BLaER1 (cell line): ENCODE results near the gene WDR72.
A peak's percentile ranks its signal among the peaks of the same experiment; 100 is the strongest.

Experiments
- H3K27ac ChIP-seq: shearing (Covaris generic); formaldehyde crosslinking; 2 replicates; pipeline ENCODE4 v1.8.1; 2022
- H3K27me3 ChIP-seq: shearing (Covaris generic); formaldehyde crosslinking; 2 replicates; pipeline ENCODE4 v1.8.1; 2022
- H3K36me3 ChIP-seq: shearing (Covaris generic); formaldehyde crosslinking; 2 replicates; pipeline ENCODE4 v1.8.1; 2022
- H3K4me1 ChIP-seq: shearing (Covaris generic); formaldehyde crosslinking; 2 replicates; pipeline ENCODE4 v1.8.1; 2022
- H3K4me2 ChIP-seq: shearing (Covaris generic); formaldehyde crosslinking; 2 replicates; pipeline ENCODE4 v1.8.1; 2022
- H3K4me3 ChIP-seq: shearing (Covaris generic); formaldehyde crosslinking; 2 replicates; pipeline ENCODE4 v1.8.1; 2022
- H3K9ac ChIP-seq: shearing (Covaris generic); formaldehyde crosslinking; 2 replicates; pipeline ENCODE4 v1.8.1; 2022
- H3K9me3 ChIP-seq: shearing (Covaris generic); formaldehyde crosslinking; 2 replicates; pipeline ENCODE4 v1.8.1; 2022
- H4K20me1 ChIP-seq: shearing (Covaris generic); formaldehyde crosslinking; 2 replicates; pipeline ENCODE4 v1.8.1; 2022
- Cebpa-rat ChIP-seq: shearing (Covaris generic); IDR thresholded peaks from 2 replicates; pipeline ENCODE4 v1.8.1; 2022

WDR72 gene

DNA sequence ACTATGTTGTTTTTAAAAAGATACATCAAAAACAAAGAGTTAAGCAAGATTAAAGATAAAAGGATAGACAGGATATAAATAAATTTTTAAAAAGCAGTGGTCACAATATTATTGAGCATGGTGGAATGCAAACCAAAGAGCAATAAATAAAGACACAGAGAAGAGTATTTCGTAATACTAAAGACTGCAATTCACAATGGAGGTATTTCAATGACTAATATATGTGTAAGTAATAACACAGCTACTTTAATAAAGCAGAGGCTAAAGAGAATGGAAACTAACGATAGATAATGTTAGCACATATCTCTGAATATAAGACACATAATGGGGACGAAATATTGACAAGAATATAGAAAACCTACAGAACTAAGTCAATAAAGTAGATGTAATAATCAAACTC lies 219.6 kb downstream of the WDR72 start:
- Histone ChIP-seq H3K4me3 (no peak overlapping the region), H3K9me3 (no peaks in the 10 kb centered on the region), H3K9ac (no peak overlapping the region), H4K20me1 (no peaks in the 10 kb centered on the region), H3K27ac (no peak overlapping the region), H3K4me1 (peaks cover 25% of the 10 kb centered on the region), H3K36me3 (no peaks in the 10 kb centered on the region), H3K4me2 (no peak overlapping the region), H3K27me3 (no peaks in the 10 kb centered on the region)
- no peak for TF ChIP-seq Cebpa-rat

DNA sequence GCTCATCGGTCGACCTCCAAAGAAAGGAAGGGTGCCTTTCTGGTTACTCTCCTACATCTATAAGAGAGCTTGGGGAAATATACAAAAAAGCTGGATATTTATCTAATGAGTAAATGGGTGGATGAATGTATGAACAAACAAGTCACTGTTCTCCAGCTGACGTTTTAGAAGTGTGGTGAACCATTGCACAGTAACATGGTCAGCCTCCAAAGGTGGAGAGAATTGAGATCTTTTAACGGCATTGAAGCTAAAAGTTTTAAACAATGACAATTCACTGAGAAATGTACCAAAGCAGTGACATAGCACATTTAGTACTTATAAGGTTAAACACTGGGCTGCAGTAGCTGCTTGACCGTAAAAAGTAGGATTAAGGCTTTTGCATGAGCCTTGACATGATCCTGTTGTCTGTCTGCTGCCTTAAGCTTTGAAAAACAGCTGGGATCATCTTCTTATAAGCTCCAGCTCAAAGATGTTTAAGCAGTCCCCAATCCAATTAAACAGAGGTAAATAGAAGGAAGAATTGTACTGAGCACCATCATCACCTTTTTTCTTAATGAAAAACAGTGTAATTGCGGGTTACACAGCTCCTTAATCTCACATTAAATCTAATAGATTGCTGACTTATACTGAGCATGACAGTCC lies 222.9 kb downstream of the WDR72 start:
- Histone ChIP-seq H3K27ac (peak overlapping the region; percentile 68; the same call in 1 of the 2 replicates), H3K4me3 (peak overlapping the region; percentile 42; the same call in 1 of the 2 replicates), H3K4me1 (peaks cover 51% of the 10 kb centered on the region), H3K36me3 (no peaks in the 10 kb centered on the region), H3K9ac (peak overlapping the region; percentile 32; the same call in 1 of the 2 replicates), H3K27me3 (no peaks in the 10 kb centered on the region), H3K9me3 (peaks cover 10% of the 10 kb centered on the region; the same call in 1 of the 2 replicates), H3K4me2 (peak overlapping the region; percentile 81), H4K20me1 (no peaks in the 10 kb centered on the region)
- TF ChIP-seq Cebpa-rat: no peak

DNA sequence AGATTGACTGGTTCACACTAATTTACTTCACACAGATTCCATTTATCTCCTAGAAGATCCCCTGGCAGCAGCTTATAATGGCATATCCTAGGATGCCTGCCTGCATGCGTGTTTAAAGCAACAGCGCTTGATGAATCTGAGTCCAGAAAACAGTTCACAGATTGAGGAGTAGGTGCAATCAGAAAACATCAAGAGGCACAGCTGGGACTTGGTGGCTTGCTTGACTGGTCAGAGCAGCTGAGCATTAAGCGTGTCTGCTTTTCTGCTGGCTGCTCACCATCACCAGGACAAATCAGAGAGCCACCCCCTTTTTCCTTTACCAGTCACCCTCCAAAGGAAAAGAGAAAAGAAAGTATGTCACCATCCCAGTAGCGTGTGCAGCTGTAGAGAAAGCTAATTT lies 223.6 kb downstream of the WDR72 start:
- Histone ChIP-seq H3K9ac (peak overlapping the region; percentile 32; the same call in 1 of the 2 replicates), H3K27me3 (no peaks in the 10 kb centered on the region), H3K4me1 (peaks cover 58% of the 10 kb centered on the region), H3K36me3 (no peaks in the 10 kb centered on the region), H3K4me3 (peak overlapping the region; percentile 42; the same call in 1 of the 2 replicates), H4K20me1 (no peaks in the 10 kb centered on the region), H3K9me3 (peaks cover 10% of the 10 kb centered on the region; the same call in 1 of the 2 replicates), H3K4me2 (peak overlapping the region; percentile 81), H3K27ac (peak overlapping the region; percentile 68; the same call in 1 of the 2 replicates)
- no peak for TF ChIP-seq Cebpa-rat

DNA sequence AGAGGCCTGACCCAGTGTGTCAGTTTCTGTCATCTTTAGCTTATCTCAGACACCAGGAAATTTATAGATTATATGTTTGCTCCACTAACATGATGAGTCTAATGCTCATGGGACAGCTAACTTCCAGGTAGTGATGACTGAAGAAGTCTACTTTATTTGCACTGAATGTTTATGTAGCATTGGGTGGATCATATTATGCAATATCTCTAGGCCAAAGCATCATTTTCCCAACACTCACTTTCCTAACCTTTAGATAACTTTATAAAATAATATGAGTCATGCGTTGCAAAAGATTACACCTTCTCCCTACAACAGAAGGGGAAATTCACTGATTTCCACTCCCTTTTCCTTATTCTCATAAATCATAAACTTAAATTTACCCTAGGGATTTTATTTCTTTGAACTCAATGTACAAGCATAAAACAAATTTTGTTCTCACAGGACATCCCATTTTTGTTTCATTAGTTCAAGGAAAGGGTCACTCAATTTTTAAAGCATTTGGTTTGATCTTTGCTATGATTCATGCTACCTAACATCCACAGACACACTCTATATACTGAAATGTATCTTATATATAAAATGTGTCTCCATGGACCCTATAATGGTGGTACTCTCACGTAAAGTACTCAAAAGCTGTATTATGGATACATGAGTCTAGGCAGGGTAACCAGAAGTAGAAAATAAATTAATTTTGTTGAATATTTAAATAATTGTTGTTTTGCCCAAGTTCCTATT lies 225.2 kb downstream of the WDR72 start:
- Histone ChIP-seq H3K9me3 (peaks cover 10% of the 10 kb centered on the region; the same call in 1 of the 2 replicates), H4K20me1 (no peaks in the 10 kb centered on the region), H3K4me2 (peak overlapping the region; percentile 27; the same call in 1 of the 2 replicates), H3K27ac (no peak overlapping the region), H3K36me3 (no peaks in the 10 kb centered on the region), H3K27me3 (no peaks in the 10 kb centered on the region), H3K4me3 (no peak overlapping the region), H3K4me1 (peaks cover 74% of the 10 kb centered on the region), H3K9ac (no peak overlapping the region)
- no peak for TF ChIP-seq Cebpa-rat

DNA sequence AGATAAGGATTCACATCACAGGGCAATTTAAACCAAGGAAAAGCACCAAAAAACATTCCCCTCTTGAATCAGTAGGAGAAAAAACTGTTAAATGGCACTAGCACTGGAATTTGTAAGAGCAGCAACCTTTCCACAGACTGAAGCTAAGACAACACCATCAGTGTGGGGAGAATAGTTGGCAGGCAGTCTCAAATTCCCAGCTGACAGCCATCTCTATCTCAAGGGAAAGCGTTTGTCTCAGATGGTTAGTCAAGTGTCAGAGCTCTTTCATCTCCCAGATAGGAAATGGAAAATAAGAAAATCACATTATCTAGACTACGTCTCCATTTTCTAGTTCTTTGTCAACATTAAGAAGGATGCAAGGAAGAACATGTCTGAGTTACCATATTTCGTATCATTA lies 228.7 kb downstream of the WDR72 start:
- no peaks in the 10 kb centered on the region for H4K20me1 ChIP-seq
- no peak for TF ChIP-seq Cebpa-rat
- H3K9me3 ChIP-seq: peaks cover 10% of the 10 kb centered on the region; the same call in 1 of the 2 replicates
- no peaks in the 10 kb centered on the region for H3K36me3 ChIP-seq
- peak overlapping the region; percentile 22; the same call in 1 of the 2 replicates for H3K4me3 ChIP-seq
- H3K4me2 ChIP-seq: peak overlapping the region; percentile 73
- peak overlapping the region; percentile 67 for H3K27ac ChIP-seq
- peaks cover 75% of the 10 kb centered on the region for H3K4me1 ChIP-seq
- no peaks in the 10 kb centered on the region for H3K27me3 ChIP-seq
- no peak overlapping the region for H3K9ac ChIP-seq

DNA sequence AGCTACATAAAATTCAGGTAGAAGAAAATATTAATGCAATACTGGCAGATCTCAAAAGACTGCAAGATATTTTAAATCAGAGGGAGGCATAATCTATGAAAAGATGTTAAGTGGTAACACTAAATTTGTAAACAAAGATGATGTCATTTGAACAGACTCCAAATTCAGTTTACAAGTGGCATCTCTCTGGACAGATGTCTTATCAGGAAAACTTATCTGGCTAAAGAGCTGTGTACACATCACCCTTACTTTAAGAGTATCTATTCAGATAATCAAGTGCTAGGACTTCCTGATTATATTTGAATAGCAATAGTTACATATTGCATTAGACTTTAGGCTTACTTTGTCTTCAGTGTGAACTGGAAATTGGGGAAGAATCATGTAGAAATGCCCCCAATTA lies 231.5 kb downstream of the WDR72 start:
- Histone ChIP-seq H3K4me3 (no peak overlapping the region), H3K9me3 (peaks cover 10% of the 10 kb centered on the region; the same call in 1 of the 2 replicates), H3K4me1 (peaks cover 62% of the 10 kb centered on the region), H3K4me2 (no peak overlapping the region), H3K27me3 (no peaks in the 10 kb centered on the region), H3K9ac (no peak overlapping the region), H4K20me1 (no peaks in the 10 kb centered on the region), H3K36me3 (no peaks in the 10 kb centered on the region), H3K27ac (no peak overlapping the region)
- no peak for TF ChIP-seq Cebpa-rat

DNA sequence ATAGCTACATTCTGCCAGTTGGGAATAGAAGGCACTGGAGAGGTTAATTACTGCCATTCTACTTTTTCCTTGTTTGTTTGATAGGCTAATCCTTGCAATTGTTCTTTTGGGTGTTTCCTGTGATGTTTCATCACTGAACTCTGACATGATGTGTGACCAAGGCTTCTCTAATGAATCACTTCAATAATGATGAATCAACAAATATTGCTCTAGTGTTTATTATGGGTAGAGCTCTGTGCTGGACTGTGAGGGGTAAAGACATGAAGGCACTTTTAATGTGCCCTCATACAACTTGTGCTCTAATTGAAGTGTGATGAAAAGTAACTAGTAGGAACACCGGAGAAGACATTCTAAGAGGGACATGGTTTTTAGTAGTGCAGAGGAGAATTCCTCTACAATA lies 233.6 kb downstream of the WDR72 start:
- no peaks in the 10 kb centered on the region for H3K9me3 ChIP-seq
- no peak overlapping the region for H3K27ac ChIP-seq
- peaks cover 68% of the 10 kb centered on the region for H3K4me1 ChIP-seq
- H4K20me1 ChIP-seq: no peaks in the 10 kb centered on the region
- no peak overlapping the region for H3K9ac ChIP-seq
- no peak overlapping the region for H3K4me2 ChIP-seq
- no peak overlapping the region for H3K4me3 ChIP-seq
- no peaks in the 10 kb centered on the region for H3K27me3 ChIP-seq
- no peaks in the 10 kb centered on the region for H3K36me3 ChIP-seq
- no peak for TF ChIP-seq Cebpa-rat

DNA sequence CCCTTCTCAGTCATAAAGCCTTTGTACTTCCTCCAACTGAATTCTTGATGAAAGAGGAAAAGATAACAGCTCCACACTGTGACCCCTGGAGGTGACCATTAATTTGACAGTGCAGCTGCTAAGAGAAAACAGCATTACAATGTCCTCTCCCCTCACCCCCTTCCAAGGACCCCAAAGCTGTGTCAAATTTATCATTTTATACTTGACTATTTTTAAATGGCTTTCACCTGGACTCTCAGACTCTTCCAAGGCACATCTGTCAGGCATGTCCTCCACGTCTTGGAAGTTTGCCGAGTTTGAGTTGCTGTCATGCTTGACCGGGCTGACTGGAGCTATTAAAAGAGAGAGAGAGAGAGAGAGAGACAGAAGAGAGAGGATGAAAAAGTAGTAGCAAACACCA lies 236.5 kb downstream of the WDR72 start:
- Histone ChIP-seq H3K27ac (peak overlapping the region; percentile 49; the same call in 1 of the 2 replicates), H3K4me3 (no peak overlapping the region), H3K27me3 (no peaks in the 10 kb centered on the region), H3K9me3 (no peaks in the 10 kb centered on the region), H3K4me2 (peak overlapping the region; percentile 74), H3K9ac (no peak overlapping the region), H3K36me3 (no peaks in the 10 kb centered on the region), H3K4me1 (peaks cover 50% of the 10 kb centered on the region), H4K20me1 (no peaks in the 10 kb centered on the region)
- TF ChIP-seq Cebpa-rat: no peak

DNA sequence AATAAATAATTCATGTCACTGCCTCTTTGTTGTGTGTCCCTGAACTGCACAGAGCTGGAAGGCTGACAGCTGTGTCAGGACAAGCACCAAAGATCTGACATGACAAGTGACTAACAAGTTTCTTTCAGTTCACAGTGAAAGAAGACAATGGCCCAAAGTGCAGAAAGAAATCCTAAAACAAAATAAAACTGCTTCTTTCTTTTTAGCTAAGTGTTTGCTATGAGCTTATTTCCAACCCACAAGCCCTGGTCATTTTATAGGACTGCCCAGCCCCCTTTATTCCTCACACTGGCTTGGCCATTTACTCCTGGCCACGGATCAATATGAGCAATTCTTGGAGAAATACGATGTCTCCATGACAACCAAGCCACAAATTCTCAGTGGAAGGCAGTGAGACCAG lies 238.5 kb downstream of the WDR72 start:
- no peak for TF ChIP-seq Cebpa-rat
- Histone ChIP-seq H4K20me1 (no peaks in the 10 kb centered on the region), H3K4me3 (no peak overlapping the region), H3K9ac (no peak overlapping the region), H3K4me2 (peak overlapping the region; percentile 73), H3K27me3 (no peaks in the 10 kb centered on the region), H3K27ac (peak overlapping the region; percentile 42; the same call in 1 of the 2 replicates), H3K4me1 (peaks cover 43% of the 10 kb centered on the region), H3K9me3 (no peaks in the 10 kb centered on the region), H3K36me3 (no peaks in the 10 kb centered on the region)

DNA sequence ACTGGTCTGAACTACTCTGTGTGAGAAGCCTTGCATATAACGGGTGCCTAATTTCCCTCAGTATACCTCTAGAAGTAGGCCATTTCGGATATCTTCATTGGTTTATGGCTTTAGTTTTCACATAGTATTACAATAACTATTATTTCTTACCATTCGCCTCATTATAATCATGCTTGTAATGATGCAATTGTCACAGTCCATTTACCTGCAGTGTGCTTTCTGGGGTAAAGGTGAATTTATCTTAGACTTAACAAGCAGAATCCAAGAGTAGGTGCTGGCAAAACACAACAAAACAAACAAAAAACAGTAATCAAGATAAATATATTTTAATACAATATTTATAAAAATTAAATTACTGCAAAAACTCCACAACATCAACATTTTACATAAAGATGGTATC lies 246.0 kb downstream of the WDR72 start:
- no peak overlapping the region for H3K4me3 ChIP-seq
- TF ChIP-seq Cebpa-rat: no peak
- no peaks in the 10 kb centered on the region for H3K27me3 ChIP-seq
- no peak overlapping the region for H3K27ac ChIP-seq
- no peak overlapping the region for H3K9ac ChIP-seq
- H3K36me3 ChIP-seq: no peaks in the 10 kb centered on the region
- no peaks in the 10 kb centered on the region for H3K9me3 ChIP-seq
- no peaks in the 10 kb centered on the region for H3K4me1 ChIP-seq
- H4K20me1 ChIP-seq: no peaks in the 10 kb centered on the region
- no peak overlapping the region for H3K4me2 ChIP-seq
